A549 (cell line): ENCODE measurements around the gene IRF3. TPM values are rescaled to one million over a fixed set of nuclear protein-coding genes. Genes with fewer than 3 reads are reported as not detected.
A peak's percentile ranks its signal among the peaks of the same experiment; 100 is the strongest.

Experiments used
- ATAC-seq, 2 experiments: fragments of 200-7000 bp in 1 of 2; fragments of >200 bp in 1 of 2; cut with Nextera tagmentation in 1 of 2; cut with Tn5 transposase in 1 of 2; 3 replicates each; pipeline versions ENCODE4 v1.8.0 to v1.9.1; 2018 to 2020; ENCODE audit warnings: mild to moderate bottlenecking in 1 of 2, moderate library complexity in 1 of 2
- CTCF ChIA-PET: fragments of 300-600 bp; sonication (Branson Sonifier 250); formaldehyde crosslinking; extraction: SDS; loops from one replicate; lab custom pipeline; 2021; ENCODE audit warnings: antibody characterized with exemption, inconsistent platforms; lab: Yijun Ruan, JAX
- POLR2A ChIA-PET: fragments of 350-600 bp; formaldehyde crosslinking; extraction: SDS; loops from one replicate; lab custom pipeline; 2021; ENCODE audit warnings: antibody characterized with exemption, inconsistent platforms; lab: Yijun Ruan, JAX
- DNase-seq, 2 experiments: peaks; one replicate each; pipeline versions ENCODE4 v3.0.0 to v3.0.0-alpha.2; 2011 to 2016; ENCODE audit warnings: low read depth in 1 of 2, low spot score in 1 of 2
- FAIRE-seq: peaks from 2 replicates; lab custom pipeline; 2011; peaks lifted over from hg19 to GRCh38; lab: Jason Lieb, UNC
- H3K27ac ChIP-seq, 2 experiments: fragments of >200 bp; sonication (Bioruptor Twin); formaldehyde crosslinking; 3 replicates each; pipeline ENCODE4 v1.5.1; 2016 to 2017
- H3K4me1 ChIP-seq: fragments of >200 bp; sonication (Bioruptor Twin); formaldehyde crosslinking; 3 replicates; pipeline ENCODE4 v1.6.1; 2016
- H3K4me2 ChIP-seq: fragments of >200 bp; sonication (Bioruptor Twin); formaldehyde crosslinking; 3 replicates; pipeline ENCODE4 v1.6.1; 2016
- H3K4me3 ChIP-seq: fragments of >200 bp; sonication (Bioruptor Twin); formaldehyde crosslinking; 3 replicates; pipeline ENCODE4 v1.5.1; 2016
- H3K9me3 ChIP-seq: fragments of >200 bp; sonication (Bioruptor Twin); formaldehyde crosslinking; 3 replicates; pipeline ENCODE4 v1.6.1; 2016
- ATOH8 ChIP-seq: fragments of 250-450 bp; sonication (Bioruptor Pico); IDR thresholded peaks from 2 replicates; pipeline ENCODE4 v1.5.0; 2020; ENCODE audit warnings: low read depth, mild to moderate bottlenecking, moderate library complexity
- CBX2 ChIP-seq: fragments of 200-600 bp; sonication (generic); IDR thresholded peaks from 2 replicates; pipeline ENCODE4 v1.6.1; 2016; ENCODE audit warnings: low read depth, mild to moderate bottlenecking, borderline replicate concordance
- CEBPB ChIP-seq, 2 experiments: fragments of >200 bp in 1 of 2; sonication (Bioruptor Twin) in 1 of 2; formaldehyde crosslinking in 1 of 2; IDR thresholded peaks; 2 replicates each; pipeline ENCODE4 v1.6.1; 2012 to 2016
- CHD4 ChIP-seq: fragments of 200-600 bp; sonication (generic); IDR thresholded peaks from 2 replicates; pipeline ENCODE4 v1.6.1; 2016; ENCODE audit warnings: antibody characterized with exemption, mild to moderate bottlenecking, borderline replicate concordance
- E2F6 ChIP-seq: IDR thresholded peaks from 2 replicates; pipeline ENCODE4 v1.6.1; 2012; ENCODE audit warnings: low read depth, borderline replicate concordance
- EHMT2 ChIP-seq: fragments of 200-600 bp; sonication (generic); IDR thresholded peaks from 2 replicates; pipeline ENCODE4 v1.6.1; 2016; ENCODE audit warnings: antibody characterized with exemption, low read depth, mild to moderate bottlenecking, moderate library complexity
- FOSB ChIP-seq: fragments of 250-450 bp; sonication (Bioruptor Pico); IDR thresholded peaks from 2 replicates; pipeline ENCODE4 v1.5.0; 2020; ENCODE audit warnings: mild to moderate bottlenecking, moderate library complexity
- FOSL2 ChIP-seq, 2 experiments: fragments of 450-650 bp in 1 of 2; fragments of >200 bp in 1 of 2; sonication (Bioruptor Twin) in 1 of 2; formaldehyde crosslinking; IDR thresholded peaks; 2 replicates each; pipeline versions ENCODE4 v1.5.0 to v1.6.1; 2016 to 2020; ENCODE audit warnings: mild to moderate bottlenecking in 1 of 2, moderate library complexity in 1 of 2
- FOXS1 ChIP-seq: fragments of 250-450 bp; sonication (Bioruptor Pico); IDR thresholded peaks from 2 replicates; pipeline ENCODE4 v1.5.0; 2020; ENCODE audit warnings: mild to moderate bottlenecking, moderate library complexity
- HES2 ChIP-seq: fragments of >200 bp; sonication (Bioruptor Twin); formaldehyde crosslinking; IDR thresholded peaks from 2 replicates; pipeline ENCODE4 v1.6.1; 2016
- HEYL ChIP-seq: fragments of 250-450 bp; sonication (Bioruptor Pico); IDR thresholded peaks from 2 replicates; pipeline ENCODE4 v1.8.0; 2021; ENCODE audit warnings: mild to moderate bottlenecking, moderate library complexity
- HMGXB4 ChIP-seq: fragments of 250-450 bp; sonication (Bioruptor Pico); IDR thresholded peaks from 2 replicates; pipeline ENCODE4 v1.5.0; 2021; ENCODE audit warnings: mild to moderate bottlenecking, moderate library complexity, borderline replicate concordance
- HOXA7 ChIP-seq: fragments of 250-450 bp; sonication (Bioruptor Pico); IDR thresholded peaks from 2 replicates; pipeline ENCODE4 v1.5.0; 2020; ENCODE audit warnings: mild to moderate bottlenecking, moderate library complexity
- HOXB5 ChIP-seq: fragments of 250-450 bp; sonication (Bioruptor Pico); IDR thresholded peaks from 2 replicates; pipeline ENCODE4 v1.5.0; 2020; ENCODE audit warnings: mild to moderate bottlenecking, moderate library complexity
- JUN ChIP-seq, 2 experiments: fragments of >200 bp; sonication (Bioruptor Twin); formaldehyde crosslinking; IDR thresholded peaks; 2 replicates in 1 of 2; 3 replicates in 1 of 2; pipeline ENCODE4 v1.6.1; 2016 to 2017
- MAFK ChIP-seq: fragments of 450-650 bp; IDR thresholded peaks from 2 replicates; pipeline ENCODE4 v1.6.1; 2014; ENCODE audit not compliant: partially characterized antibody
- MAX ChIP-seq: IDR thresholded peaks from 2 replicates; pipeline ENCODE4 v1.6.1; 2012
- MYC ChIP-seq: IDR thresholded peaks from 2 replicates; pipeline ENCODE4 v1.6.1; 2012; ENCODE audit warnings: mild to moderate bottlenecking, inconsistent platforms, low read length, improper control_type of control experiment, borderline replicate concordance
- NFE2L2 ChIP-seq: fragments of 150-350 bp; conservative IDR thresholded peaks from 2 replicates; pipeline ENCODE4 v1.6.1; 2014; ENCODE audit warnings: low read length
- NR3C1 ChIP-seq: fragments of >200 bp; sonication (Bioruptor Twin); formaldehyde crosslinking; IDR thresholded peaks from 3 replicates; pipeline ENCODE4 v1.6.1; 2017
- PBX3 ChIP-seq: IDR thresholded peaks from 2 replicates; pipeline ENCODE4 v1.6.1; 2012
- RNF2 ChIP-seq: fragments of 200-600 bp; sonication (generic); IDR thresholded peaks from 2 replicates; pipeline ENCODE4 v1.6.1; 2016; ENCODE audit warnings: low read depth, mild to moderate bottlenecking, antibody characterized with exemption, moderate library complexity, borderline replicate concordance
- SMC3 ChIP-seq: fragments of >200 bp; sonication (Bioruptor Twin); formaldehyde crosslinking; IDR thresholded peaks from 3 replicates; pipeline ENCODE4 v1.6.1; 2018; ENCODE audit warnings: inconsistent platforms
- TP53 ChIP-seq: fragments of 250-450 bp; sonication (Bioruptor Pico); IDR thresholded peaks from 2 replicates; pipeline ENCODE4 v1.5.0; 2021; ENCODE audit warnings: mild to moderate bottlenecking, moderate library complexity
- USF2 ChIP-seq: fragments of 450-650 bp; IDR thresholded peaks from 2 replicates; pipeline ENCODE4 v1.6.1; 2014; ENCODE audit warnings: antibody characterized with exemption
- ZC3H11A ChIP-seq: fragments of 450-650 bp; IDR thresholded peaks from 2 replicates; pipeline ENCODE4 v1.6.1; 2014; ENCODE audit warnings: antibody characterized with exemption, mild to moderate bottlenecking
- ZNF302 ChIP-seq: fragments of 250-450 bp; sonication (Bioruptor Pico); IDR thresholded peaks from 2 replicates; pipeline ENCODE4 v1.9.0; 2021; ENCODE audit warnings: inconsistent platforms, mild to moderate bottlenecking, moderate library complexity
- WGBS: methylation state at CpG from one replicate; pipeline ENCODE4 v1.1.6; 2017; ENCODE audit errors: missing lambda C conversion rate; 5-methylcytosine and 5-hydroxymethylcytosine counted together
- polyA plus RNA-seq, 4 experiments: library from polyadenylated mRNA; depleted of rRNA in 3 of 4; stranded (reverse); fragments of >200 nt; fragmentation: RNase III in 1 of 4; extraction: RNeasy Plus Mini Kit Qiagen cat#74134 plus additional on column Dnase treatment in 1 of 4; gene quantifications; 2 replicates in 3 of 4; 3 replicates in 1 of 4; pipeline ENCODE4 v1.2.3, GENCODE V29; 2011 to 2017

The IRF3 gene
- polyA plus RNA-seq, 2 of the 4 experiments (the other 2 are of a cell fraction), result 54.0 to 103 TPM

- TF ChIP-seq HOXA7 (CRISPR knock-in tag), result no peak
- no peak for TF ChIP-seq NR3C1
- TF ChIP-seq HMGXB4 (CRISPR knock-in tag), result no peak
- TF ChIP-seq HEYL, result no peak
- TF ChIP-seq ZC3H11A, result no peak
- TF ChIP-seq MAX, result peak; percentile 56
- no peak for TF ChIP-seq USF2
- TF ChIP-seq TP53, result no peak
- no peak for TF ChIP-seq FOSL2 (IDR thresholded peaks at IDR 0.05)
- peak; percentile 75 for TF ChIP-seq FOSL2 (CRISPR knock-in tag; IDR thresholded peaks at IDR 0.05)
- TF ChIP-seq EHMT2, result peak; percentile 76; the same call in 1 of the 2 replicates
- TF ChIP-seq NFE2L2, result no peak
- TF ChIP-seq FOXS1 (CRISPR knock-in tag), result no peak
- TF ChIP-seq HOXB5 (CRISPR knock-in tag), result no peak
- DNase-seq (peak in 1 of 2 experiments; percentile 67), FAIRE-seq (no peak), ATAC-seq (peak in 1 of 2 experiments; percentile 21; a peak in 2 of 6 replicates)
- H3K9me3 ChIP-seq, result no peaks in the 10 kb centered on the region
- 66% methylated on average over 18 of the region's 20 CpGs for WGBS
- POLR2A ChIA-PET, result no interaction called here
- H3K27ac ChIP-seq, result peak overlapping the region in 1 of 2 experiments; percentile 46; a peak in 2 of 6 replicates
- H3K4me3 ChIP-seq, result no peak overlapping the region
- H3K4me1 ChIP-seq, result peaks cover 9% of the 10 kb centered on the region; the same call in 2 of the 3 replicates
- H3K4me2 ChIP-seq, result no peak overlapping the region
- CTCF ChIA-PET, result interaction anchor here (0.7 to 2.2 kb wide), 5 partner anchors 11 to 135 kb away, joined by 3 to 9 read pairs (median 3); no protein-coding TSS in a partner anchor
These were observed 44.8 kb upstream of the IRF3 start for GRCh38 chr19:49710372-49710951.

- no peak for ATAC-seq
- H3K4me1 ChIP-seq, result peaks cover 6% of the 10 kb centered on the region; the same call in 1 of the 3 replicates
- no peak for FAIRE-seq
- H3K4me3 ChIP-seq, result no peak overlapping the region
- H3K4me2 ChIP-seq, result no peak overlapping the region
- DNase-seq, result no peak
- WGBS, result 79% methylated on average over 12 of the region's 16 CpGs
- TF ChIP-seq HMGXB4 (CRISPR knock-in tag) (no peak), NR3C1 (no peak), RNF2 (no peak), FOXS1 (CRISPR knock-in tag) (no peak), JUN (IDR thresholded peaks at IDR 0.05) (no peak), FOSL2 (IDR thresholded peaks at IDR 0.05) (no peak), FOSL2 (CRISPR knock-in tag; IDR thresholded peaks at IDR 0.05) (no peak), HES2 (no peak), E2F6 (no peak), CBX2 (no peak), MAFK (no peak), CHD4 (no peak), CEBPB (IDR thresholded peaks at IDR 0.05) (no peak), PBX3 (no peak), MYC (no peak), ZNF302 (CRISPR knock-in tag) (no peak), FOSB (CRISPR knock-in tag) (no peak), HEYL (no peak), ATOH8 (CRISPR knock-in tag) (no peak), SMC3 (no peak)
- CTCF ChIA-PET, result interaction anchor here (5.9 kb wide), 1 partner anchor 11 kb away, joined by 29 read pairs; no protein-coding TSS in a partner anchor
- H3K9me3 ChIP-seq, result no peaks in the 10 kb centered on the region
- no peak overlapping the region for H3K27ac ChIP-seq
- POLR2A ChIA-PET, result no interaction called here
These were observed 40.3 kb upstream of the IRF3 start for GRCh38 chr19:49705919-49706318.
